Medulla oblongata (tissue), 1 donor: ENCODE results near the gene PRR12.
"Not testable (repeated sequence)": the region's sequence is repeated elsewhere in the genome, so short reads cannot be mapped to it uniquely, and the experiment has no call there.

ENCODE experiments used
- DNase-seq: peaks from one replicate; pipeline ENCODE4 v3.0.0-alpha.2; 2015; ENCODE audit errors: extremely low spot score

The PRR12 gene

DNA sequence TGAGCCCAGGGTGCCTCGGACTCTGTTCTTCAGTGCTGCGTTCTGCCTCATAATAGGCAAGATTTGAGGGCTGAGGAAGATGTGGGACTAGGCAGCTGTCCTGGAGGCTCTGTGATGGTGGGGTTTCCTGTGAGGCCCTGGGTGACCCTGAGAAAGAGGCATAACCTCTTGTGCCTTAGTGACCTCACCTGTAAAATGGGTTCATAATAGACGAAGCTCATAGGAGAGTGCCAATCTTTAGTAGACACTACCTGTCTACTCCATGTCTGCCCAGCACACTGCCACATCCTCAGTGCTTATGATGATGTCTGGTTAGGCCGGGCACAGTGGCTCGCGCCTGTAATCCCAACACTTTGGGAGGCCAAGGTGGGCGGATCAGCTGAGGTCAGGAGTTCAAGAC, 25.6 kb downstream of the PRR12 start:
- DNase-seq: no peak

DNA sequence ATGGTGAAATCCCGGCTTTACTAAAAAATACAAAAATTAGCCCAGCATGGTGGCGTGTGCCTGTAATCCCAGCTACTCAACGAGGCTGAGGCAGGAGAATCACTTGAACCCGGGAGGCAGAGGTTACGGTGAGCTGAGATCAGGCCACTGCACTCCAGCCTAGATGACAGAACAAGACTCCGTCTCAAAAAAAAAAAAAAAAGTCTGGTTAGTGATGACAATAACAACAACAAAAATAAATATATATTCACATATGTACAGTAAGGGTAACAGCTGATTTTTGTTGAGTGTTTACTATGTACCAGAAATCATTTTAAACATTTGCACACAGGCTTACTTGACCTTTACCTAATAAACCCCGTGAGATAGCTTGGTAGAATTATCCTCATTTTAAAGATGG, 26.0 kb downstream of the PRR12 start:
- no peak for DNase-seq

DNA sequence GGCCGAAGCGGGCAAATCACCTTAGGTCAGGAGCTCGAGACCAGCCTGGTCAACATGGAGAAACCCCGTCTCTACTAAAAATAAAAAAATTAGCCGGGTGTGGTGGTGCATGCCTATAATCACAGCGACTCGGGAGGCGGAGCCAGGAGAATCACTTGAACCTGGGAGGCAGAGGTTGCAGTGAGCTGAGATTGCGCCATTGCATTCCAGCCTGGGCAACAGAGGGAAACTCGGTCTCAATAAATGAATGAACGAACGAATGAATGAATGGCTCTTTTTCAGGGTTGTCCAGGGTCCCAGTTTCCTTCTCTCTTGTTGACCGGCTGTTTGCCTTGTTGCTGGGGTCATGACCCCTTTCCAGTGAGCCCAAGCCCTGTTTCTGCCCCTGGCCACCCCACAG, 26.9 kb downstream of the PRR12 start:
- not testable (repeated sequence) for DNase-seq

DNA sequence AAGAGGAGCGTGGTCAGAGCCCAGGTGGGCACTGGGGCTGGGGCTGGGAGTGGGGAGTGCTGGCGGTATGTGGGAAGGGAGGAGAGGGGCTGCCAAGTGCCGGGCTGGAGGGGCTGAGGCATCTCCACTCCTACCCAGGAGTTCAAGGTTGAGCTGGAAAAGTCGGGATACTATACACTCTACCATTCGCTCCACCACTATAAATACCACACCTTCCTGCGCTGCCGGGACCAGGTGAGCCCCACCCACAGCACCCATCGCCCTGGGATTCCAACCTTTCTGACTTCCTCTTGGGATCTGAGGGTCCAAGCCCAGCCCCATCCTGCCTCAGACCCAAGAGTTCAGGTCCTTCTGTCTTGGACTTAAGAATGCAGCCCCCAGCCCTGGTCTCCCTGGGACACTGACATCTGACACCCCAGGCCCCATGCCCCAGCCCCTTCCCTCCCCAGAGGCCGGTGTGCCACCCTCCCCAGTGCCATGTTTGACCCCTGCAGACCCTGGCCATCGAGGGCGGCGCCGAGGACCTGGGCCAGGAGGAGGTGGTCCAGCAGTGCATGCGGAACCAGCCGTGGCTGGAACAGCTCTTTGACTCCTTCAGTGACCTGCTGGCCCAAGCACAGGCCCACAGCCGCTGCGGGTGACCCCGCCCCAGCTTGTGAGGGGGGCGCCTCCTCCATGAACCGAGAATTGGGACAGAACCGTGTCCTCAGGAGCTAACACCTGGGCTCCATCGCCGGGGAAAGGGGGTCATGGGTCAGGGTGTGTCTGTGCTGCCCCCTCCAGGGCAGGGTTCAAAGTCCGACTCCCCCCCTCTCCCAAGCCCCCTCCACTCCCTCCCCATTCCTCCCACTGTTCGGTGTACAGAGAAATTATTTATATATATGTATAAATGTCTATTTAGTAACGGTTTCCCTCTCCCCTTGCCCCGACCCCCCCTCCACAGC, 34.3 kb downstream of the PRR12 start:
- DNase-seq: no peak

DNA sequence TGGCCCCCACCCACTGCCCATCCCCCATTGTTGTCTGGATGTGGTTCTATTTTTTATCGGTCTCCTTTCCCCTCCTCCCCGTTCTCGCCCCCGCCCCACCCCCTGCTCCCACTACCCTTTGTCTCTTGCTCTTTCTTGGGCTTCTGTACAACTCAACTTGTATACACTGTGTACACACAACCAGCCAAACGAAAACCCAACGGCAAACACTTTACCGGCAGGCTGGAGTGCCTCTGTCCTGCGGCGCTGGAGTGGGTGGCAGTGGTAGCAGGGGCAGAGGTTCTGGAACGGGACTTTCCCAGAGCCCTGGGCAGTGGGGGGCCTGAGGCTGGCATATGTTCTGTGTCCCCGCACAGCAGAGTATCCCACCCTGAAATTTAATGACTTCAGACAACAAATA, 35.2 kb downstream of the PRR12 start:
- no peak for DNase-seq

DNA sequence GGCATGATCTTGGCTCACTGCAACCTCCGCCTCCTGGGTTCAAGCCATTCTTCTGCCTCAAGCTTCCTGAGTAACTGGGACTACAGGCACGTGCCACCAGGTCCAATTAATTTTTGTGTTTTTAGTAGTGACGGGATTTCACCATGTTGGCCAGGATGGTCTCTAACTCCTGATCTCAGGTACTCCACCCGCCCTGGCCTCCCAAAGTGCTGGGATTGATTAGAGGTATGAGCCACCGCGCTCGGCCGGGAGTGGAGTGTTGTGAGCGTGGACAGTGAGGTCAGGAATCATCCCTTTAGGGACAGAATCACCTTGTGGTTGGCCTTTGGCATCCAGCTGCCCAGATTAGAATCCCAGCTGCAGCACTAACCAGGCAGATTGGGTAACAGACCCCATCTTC, 38.7 kb downstream of the PRR12 start:
- no peak for DNase-seq

DNA sequence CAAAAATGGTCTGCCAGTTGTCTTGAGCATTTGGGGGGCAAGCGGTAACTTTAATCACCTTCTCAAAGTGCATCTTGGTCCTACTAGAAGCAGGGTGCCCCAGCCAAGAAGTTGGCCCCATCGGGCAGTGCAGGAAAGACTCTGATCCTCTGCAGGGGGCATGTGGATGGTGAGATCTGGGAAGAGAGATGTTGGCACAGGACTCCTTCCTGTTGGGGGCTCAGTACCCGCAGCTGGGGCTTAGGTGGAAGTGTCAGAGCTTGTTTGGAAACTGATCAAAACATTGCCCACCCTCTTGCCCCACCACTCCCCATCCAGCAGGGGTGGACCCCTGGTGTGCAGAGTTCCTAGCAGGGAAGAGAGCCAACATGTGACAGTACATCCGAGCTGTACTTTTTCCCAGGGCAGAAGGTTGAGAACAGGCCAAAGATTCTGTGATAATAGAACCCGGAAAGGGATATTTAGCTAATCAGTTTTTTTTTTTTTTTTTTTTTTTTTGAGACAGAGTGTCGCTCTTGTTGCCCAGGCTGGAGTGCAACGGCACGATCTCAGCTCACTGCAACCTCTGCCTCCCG, 40.1 kb downstream of the PRR12 start:
- DNase-seq: no peak

DNA sequence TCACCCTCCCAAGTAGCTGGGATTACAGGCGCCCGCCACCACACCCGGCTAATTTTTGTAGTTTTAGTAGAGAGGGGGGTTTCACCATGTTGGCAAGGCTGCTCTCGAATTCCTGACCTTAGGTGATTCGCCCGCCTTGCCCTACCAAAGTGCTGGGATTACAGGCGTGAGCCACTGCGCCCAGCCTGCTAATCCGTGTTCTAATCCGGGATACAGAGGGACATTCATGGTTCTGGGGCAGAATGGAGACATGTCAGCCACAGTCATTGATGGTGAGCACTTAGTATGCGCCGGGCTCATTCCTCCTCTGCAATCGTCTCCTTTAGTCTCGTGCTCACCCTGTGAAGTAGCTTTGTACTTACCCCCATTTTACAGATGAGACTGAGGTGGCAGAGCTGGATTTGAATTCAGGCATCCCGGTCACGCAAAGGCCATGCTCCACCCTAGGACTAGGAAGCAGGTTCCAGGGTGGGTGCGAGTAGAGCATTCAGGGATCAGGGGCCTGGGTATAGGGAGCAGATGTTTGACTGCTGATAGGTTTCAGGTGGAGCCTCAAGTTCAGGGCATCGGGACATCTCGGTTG, 40.7 kb downstream of the PRR12 start:
- no peak for DNase-seq

DNA sequence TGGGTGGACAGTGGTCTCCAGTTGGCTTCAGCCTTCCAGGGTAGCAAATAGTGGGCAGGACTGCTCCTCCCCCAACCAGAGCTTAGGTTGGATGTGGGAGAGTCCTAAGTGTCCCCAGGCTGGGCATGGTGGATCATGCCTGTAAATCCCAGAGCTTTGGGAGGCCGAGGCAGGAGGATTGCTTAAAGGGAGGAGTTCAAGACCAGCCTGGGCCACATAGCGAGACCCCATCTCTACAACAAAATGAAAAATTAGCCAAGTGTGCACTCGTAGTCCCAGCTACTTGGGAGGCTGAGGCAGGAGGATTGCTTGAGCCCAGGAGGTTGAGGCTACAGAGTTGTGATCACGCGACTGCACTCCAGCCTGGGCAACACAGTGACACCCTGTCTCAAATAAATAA, 41.6 kb downstream of the PRR12 start:
- DNase-seq: no peak

DNA sequence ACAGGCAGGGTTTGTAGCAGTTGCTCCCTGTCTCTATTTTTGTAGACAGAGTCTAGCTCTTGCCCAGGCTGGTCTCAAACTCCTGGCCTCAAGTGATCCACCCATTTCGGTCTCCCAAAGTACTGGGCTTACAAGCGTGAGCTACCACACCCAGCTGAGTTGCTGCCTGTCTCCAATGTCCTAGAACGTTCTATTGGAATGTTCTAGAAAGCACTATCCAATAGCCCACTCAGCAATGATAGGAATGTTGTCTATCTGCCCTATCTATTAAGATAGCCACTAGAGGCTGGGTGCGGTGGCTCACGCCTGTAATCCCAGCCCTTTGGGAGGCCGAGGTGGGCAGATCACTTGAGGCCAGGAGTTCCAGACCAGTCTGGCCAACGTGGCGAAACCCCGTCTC, 42.3 kb downstream of the PRR12 start:
- DNase-seq: not testable (repeated sequence)

DNA sequence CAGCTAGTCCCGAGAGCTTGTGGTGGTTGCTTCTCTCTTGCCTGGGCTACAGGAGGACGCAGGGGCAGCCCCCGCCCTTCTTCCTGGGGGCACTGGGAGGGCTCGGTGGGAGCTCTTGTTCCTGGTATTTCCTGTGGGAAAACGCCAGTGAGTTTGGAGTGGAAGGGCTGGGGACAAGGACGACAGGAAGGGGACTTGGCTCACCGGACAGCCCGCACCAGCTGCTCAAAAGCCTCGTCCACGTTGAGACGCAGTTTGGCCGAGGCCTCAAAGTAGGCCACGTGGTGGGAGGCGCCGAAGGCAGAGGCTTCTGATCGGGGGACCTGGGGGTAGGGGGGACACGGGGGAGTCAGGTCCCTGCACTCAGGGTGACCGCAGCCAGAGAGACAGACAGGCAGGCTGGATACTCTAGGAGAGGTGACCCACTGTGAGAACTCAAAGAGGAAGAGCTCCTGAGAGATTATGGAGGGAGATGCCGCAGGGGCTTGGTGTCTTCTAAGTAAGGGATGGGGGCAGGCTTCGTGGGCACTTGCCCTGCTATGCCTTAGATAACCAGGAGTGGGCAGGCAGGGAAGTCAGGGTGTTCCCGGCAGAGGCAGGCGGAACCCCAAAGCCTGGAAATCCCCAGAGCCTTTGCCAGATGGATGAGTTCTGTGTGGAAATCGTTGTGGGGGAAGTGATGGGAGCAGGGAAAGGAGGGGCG, 44.7 kb downstream of the PRR12 start:
- no peak for DNase-seq

DNA sequence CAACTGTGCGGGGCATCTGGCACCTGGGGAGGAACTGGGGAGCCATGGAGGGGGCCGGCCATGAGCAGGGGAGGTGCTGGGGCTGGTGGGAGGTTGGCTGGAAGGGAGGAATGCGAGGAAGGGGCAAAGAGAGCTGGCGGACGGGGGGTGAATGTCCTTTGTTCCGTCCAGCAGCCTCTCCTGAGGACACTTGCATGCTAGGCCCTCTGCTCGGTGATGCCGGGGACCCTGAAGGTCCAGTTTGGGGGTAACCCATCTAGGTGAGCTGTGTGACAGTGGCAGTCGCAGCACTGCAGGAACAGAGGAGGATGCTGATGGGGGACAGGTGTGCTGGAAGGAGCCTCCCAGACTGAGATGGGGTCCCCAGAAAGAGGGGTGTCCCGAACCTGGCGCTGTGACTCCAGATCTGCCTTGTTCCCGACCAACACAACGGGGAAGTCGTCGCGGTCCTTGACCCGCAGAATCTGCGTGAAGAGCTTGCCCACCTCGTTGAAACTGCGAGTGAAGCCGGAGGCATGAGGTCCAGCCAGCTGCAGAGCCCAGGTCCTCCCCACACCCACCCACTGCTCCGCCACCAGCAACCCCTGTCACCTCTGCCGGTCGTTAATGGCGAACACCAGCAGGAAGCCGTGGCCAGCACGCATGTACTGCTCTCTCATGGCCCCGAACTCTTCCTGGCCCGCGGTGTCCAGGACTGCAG, 45.4 kb downstream of the PRR12 start:
- DNase-seq: no peak

DNA sequence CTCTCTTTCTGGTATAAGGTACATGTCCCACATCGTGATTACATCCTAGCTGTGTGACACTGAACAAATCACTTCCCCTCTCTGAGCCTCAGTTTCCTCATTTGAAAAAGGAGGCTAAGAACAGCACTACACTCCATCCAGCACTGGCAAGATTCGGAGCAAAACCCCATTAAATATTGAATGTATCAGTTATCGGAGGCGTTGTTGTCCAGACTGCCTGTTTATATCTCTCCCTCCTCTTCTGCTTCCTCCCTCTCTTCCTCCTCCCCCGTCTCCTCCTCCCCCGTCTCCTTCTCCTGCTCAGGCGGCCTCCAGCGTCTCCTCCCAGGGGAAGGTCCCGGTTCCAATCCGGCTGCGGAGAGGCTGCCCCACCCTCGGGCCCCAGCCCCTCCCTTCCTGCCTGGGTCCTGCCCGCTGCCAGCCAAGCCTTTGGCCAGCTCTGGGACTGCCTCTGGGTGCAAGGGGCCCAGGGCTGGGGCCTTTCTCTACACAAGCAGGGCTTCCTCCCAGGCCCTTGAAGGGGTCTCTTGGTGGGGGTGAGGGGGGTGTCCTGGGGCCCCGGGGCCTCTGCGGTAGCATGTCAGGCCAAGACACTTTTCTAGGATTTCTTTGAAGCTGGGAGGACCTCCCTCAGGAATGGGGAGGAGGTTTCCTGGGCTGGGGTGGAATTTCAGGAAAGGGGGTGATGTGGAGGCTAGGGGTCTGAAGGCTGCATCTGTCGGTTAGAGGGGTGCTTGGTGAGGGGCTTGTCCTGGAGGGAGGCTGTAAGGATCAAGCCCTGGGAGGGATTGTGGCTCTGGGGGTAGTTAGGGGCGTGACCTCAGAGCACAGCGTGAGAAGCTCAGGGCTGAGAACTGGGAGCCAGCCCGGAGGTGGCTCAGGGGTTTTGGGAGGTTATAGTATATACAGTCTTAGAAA, 47.1 kb downstream of the PRR12 start:
- DNase-seq: peak; percentile 10

DNA sequence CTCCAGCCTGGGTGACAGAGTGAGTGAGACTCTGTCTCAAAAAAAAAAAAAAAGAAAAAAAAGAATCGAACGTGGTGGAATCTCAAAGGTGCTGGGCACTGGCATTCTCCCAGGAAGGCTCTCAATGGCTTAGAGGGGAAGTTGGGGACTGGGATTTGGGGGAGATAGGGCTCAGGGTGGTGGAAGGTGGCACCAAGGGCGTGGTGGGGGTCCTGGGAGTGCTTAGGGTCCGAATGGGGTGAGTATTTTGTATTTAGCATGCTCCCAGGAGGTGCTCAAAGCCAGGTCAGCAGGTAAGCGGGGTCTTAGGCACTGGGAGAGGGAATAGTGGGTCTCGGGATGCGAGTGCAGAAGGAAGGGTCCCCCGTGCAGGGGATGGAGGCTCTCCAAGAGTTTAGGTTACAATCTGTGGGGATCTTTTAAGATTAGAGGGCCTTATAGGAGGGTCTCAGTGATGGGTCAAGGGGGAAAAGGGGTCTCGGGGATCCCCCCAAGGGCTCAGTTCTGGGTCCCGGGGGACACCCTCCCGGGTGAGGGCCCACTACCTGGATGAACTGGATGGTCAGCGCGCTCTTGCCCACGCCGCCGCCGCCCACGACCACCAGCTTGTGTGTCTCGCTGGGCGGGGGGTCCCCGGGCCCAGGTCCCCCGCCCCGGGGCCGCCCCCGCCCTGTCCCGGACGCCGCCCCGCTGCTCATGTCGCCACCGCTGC, 48.6 kb downstream of the PRR12 start:
- no peak for DNase-seq

DNA sequence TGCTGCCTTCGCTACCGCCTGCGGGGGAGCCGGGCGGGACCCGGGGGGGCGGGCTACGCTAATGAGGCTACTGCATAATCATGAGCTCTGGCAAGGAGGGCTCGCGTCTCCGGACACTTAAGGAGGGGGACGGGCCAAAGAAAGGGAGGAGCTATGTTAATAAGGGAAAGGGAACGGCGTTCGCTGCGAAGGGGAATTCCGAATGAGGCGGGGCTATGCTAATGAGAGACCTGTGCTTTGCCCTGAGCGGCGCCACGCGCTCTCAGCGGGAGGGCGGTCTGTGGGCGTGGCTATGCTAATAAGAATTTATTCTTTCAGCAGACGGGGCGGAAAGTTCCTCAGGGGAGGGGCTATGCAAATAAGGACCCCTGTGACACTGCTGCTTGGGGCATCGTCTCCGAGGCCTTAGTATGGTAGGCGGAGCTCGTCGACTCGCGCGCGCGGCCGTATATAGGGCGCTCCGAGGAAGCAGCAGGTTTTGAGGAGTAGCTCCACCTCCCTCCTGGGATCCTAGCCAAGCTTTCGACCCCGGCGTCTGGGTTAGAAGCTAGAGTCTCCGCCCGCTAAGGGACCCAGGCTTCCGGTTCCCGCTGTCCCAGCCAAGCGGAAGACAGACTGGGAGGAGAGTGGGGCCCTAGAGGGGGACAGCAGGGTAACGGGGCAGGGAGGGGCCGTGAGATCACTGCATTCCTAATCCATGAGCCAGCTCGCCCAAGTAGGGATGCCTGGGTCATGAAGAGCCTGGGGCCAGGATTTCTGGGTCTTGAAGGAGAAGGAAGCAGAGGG, 49.3 kb downstream of the PRR12 start, which contains the start of gene RRAS:
Gene RRAS (minus strand): TSS at position 31 of the 786 bp plus-strand sequence. CDS start 45 bp downstream, outside the sequence.
- DNase-seq: peak; percentile 100

DNA sequence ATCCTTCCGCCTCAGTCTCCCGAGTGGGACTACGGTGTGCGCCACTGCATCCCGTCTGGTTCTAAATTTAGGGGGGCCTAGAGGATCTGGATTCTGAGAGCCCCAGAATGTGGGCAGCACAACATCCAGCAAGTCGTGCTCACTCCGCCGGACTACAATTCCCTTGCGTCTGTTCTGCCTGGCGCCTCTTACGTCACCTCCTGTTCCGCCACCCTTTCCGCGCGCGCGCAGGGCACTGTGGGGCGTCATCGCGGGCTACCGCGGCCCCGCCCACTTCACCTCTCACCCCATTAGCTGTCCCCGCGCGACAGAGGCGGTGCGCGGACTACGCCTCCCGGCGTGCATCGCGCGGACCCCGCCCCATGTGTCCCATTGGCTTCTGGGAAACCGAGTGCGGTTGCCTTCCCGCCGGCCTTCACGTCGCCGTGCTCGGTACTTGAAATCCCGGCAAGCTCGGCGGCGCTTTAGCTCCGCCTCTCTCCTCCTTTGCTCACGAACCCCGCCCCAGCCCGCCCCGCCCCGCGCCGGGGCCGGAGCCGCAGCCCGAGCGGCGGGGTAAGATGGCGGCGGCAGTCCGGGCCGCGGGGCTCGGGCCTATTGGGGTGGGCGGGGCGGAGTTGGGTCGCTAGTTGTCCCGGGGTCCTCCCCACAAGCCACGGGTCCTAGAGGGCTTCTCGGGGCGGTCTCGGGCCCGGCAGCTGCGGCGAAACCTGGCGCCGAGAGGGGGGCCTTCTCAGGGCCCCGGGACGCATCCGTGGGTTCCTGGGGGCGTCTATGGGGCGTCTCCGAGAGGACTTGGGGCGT, 50.9 kb downstream of the PRR12 start, which contains the start of gene SCAF1:
Gene SCAF1 (plus strand): TSS at position 522 of the 804 bp plus-strand sequence. CDS start 2,818 bp downstream, outside the sequence.
- peak; percentile 99 for DNase-seq

DNA sequence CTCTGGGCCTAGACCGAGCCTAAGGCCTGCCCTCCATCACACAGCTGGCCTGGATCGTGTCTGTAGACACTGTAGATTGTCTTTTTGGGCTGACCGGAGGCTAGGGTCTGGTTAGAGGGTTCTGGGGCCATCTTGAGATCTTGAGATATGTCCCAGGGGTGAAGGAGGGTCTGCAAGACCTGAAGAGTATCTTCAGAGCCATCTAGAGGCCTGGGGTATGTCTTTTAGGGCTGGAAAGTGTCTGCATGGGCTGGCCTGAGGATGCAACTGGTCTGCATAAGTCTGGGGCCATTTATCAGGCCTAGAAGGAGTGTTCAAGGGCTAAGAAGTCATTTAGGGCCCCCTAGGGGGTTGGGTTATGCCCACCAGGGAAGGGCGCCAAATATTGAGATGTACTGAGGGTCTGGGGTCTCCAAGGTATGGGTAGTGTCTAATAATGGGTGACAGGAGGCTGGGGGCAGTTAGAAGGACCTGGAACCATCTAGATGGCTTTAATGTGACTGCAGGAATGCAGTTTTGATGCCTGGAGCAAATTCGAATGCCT, 51.6 kb downstream of the PRR12 start:
- DNase-seq: peak; percentile 13

DNA sequence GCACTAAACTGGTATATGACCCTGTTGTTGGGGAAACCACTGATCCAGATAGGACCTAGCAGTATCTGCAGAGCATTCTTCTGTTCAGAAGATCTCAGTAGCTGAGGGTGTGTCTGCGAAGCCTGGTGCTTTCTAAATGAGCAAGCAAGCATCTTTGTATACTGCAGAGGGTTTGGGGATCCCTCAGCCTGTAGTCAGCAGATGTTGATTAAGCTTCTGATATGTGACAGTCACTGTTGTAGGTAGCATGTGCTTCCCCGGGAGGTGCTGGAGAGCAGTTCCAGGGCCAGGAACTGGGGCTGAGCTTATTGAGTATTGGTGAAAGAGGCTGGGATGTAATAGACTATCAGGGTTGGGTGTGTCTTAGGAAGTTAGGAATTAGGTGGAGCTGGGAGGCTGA, 52.5 kb downstream of the PRR12 start:
- DNase-seq: no peak
